ENCODE data around the gene ME2. TPM values are rescaled to one million over a fixed set of nuclear protein-coding genes. Genes with fewer than 3 reads are reported as not detected.
A peak's percentile ranks its signal among the peaks of the same experiment; 100 is the strongest.

ME2 gene
- total RNA-seq, 1 experiment from 2014 or later, result 49.4 TPM

DNA sequence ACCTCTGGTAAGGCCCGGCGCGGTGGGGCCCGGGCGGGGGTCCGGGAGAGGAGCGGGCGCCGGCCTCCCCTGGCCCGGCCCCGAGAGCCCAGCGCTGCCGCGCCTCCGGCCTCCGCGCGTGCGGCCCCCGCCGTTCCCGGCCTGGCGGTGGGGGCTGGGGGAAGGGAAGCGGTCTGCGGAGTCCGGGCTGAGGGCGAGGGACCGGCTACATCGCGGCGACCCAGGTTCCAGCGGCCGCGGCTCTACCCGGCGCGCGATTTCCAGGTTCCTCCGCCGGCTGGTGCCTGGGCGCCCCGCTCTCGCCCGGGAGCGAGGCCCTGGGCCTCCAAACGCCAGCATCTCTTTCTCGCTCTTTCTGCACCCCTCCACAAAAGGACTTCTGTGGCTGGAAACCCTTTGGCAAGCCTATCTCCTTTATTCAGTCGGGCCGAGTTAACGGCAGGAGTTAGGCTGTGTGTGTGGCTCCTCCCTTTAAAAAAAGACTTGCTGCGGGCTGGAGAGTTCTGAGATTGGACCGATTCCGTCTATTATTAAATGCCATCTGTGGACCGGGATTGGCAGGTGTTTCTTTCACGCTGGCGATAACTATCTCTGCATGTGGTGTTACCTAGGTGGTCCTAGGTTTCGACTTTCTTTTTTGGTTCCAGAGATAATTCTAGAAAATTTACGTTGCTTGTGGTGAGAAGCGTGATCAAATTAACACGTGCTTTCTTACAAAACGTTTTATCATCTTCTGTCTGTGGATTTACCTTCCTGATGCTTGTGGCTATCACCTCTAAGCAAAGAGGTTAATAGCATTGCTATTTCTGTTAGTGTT is 592 bp downstream of the ME2 start:
- Histone ChIP-seq H3K9ac (ENCODE audit: extremely low read depth, insufficient read length, low read length) (peak overlapping the region; percentile 50), H3T11ph (ENCODE audit: low read length) (no peak overlapping the region), H2AK5ac (ENCODE audit: insufficient read length, low read length) (no peak overlapping the region), H3K27ac (ENCODE audit: insufficient read length, low read depth, low read length) (no peak overlapping the region), H2BK20ac (ENCODE audit: low read depth, low read length, poor library complexity, severe bottlenecking) (no peak overlapping the region), H3K79me1 (ENCODE audit: insufficient read depth, low read depth, low read length, poor library complexity, severe bottlenecking) (no peaks in the 10 kb centered on the region), H2BK5ac (ENCODE audit: insufficient read length, low read length) (no peak overlapping the region), H3K79me2 (ENCODE audit: insufficient read depth, low read length) (peaks cover 16% of the 10 kb centered on the region; the same call in 1 of the 2 replicates), H2BK15ac (ENCODE audit: low read depth, low read length) (no peak overlapping the region), H3K27me3 (ENCODE audit: insufficient read depth, low read length) (no peaks in the 10 kb centered on the region), H4K5ac (ENCODE audit: insufficient read length, low read depth, low read length) (no peak overlapping the region), H4K8ac (replicated peaks; ENCODE audit: insufficient read length, low read depth, low read length) (no peak overlapping the region), H3K4me1 (ENCODE audit: insufficient read depth, low read length) (no peaks in the 10 kb centered on the region), H3K18ac (ENCODE audit: insufficient read length, low read depth, low read length) (no peak overlapping the region), H3K23me2 (ENCODE audit: insufficient read length, low read depth, low read length, poor library complexity, severe bottlenecking) (peaks cover 7% of the 10 kb centered on the region), H2BK12ac (ENCODE audit: insufficient read length, low read depth, low read length) (no peak overlapping the region), H3K56ac (ENCODE audit: insufficient read length, low read depth, low read length) (no peak overlapping the region), H4K91ac (ENCODE audit: insufficient read length, low read depth, low read length) (no peak overlapping the region), H3K23ac (ENCODE audit: insufficient read length, low read depth, low read length) (no peak overlapping the region), H2AFZ (ENCODE audit: low read length) (no peak overlapping the region), H4K20me1 (ENCODE audit: control insufficient read depth, insufficient read depth, insufficient read length) (no peaks in the 10 kb centered on the region), H2BK120ac (ENCODE audit: low read depth, low read length, poor library complexity, severe bottlenecking) (no peak overlapping the region), H3K4me2 (ENCODE audit: insufficient read depth, insufficient read length, low read length) (peak overlapping the region; percentile 84), H3K14ac (ENCODE audit: insufficient read depth, low read length) (peak overlapping the region; percentile 64), H3K4ac (ENCODE audit: low read depth, low read length) (no peak overlapping the region), H3K9me3 (ENCODE audit: control insufficient read depth, low read depth, low read length) (no peaks in the 10 kb centered on the region)
- Mint-ChIP-seq H3K27ac (peak overlapping the region; percentile 78 to 98 (median 92)), H3K36me3 (ENCODE audit: insufficient read depth in 1 of 3, low read depth in 3 of 3) (peaks cover 5 to 8% (median 8%) of the 10 kb centered on the region in 3 experiments), H3K9me3 (no peaks in the 10 kb centered on the region; a peak in 2 of 5 replicates), H3K4me3 (peak overlapping the region; percentile 90 to 99), H3K4me1 (peaks cover 22 to 24% of the 10 kb centered on the region in 2 experiments), H3K27me3 (ENCODE audit: low read depth) (no peaks in the 10 kb centered on the region)
- TF ChIP-seq CTCF (conservative IDR thresholded peaks at IDR 0.05), result no peak
- WGBS (ENCODE audit: extremely low coverage, insufficient read length, low lambda C conversion rate), result no CpG with 5 or more reads among the region's 61 CpGs
- peak; percentile 39 for DNase-seq

Measured in H9 (cell line).